HG03045 (cell line): ENCODE data around the gene RNF138.
"Not testable (repeated sequence)": the region's sequence is repeated elsewhere in the genome, so short reads cannot be mapped to it uniquely, and the experiment has no call there.

ENCODE experiments used
- ATAC-seq: cut with Tn5 transposase; IDR thresholded peaks from one replicate; pipeline ENCODE4 v1.9.1; 2021; ENCODE audit warnings: mild to moderate bottlenecking, moderate library complexity; ENCODE audit not compliant: unreplicated experiment

The RNF138 gene

GRCh38 chr18:32167980-32168730 lies 76.5 kb downstream of the RNF138 start:
- ATAC-seq, result no peak

DNA sequence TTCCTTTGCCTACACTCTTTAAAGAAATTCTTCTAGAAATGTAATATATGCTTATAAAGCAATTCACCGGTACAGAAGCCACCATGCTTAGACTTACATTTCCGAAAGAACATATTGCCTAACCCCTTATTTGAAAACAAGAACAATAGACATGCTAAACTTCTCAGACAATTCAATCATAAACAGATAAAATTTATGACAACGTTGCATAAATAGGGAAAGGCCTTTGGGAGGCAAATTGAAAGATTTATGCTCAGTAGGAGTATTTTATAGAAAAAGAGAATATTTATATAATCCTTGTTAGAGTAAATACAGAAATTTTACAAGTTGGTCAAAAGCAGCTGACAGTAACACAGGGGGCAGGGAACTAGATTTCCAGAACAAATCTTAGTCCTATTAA lies 82.0 kb downstream of the RNF138 start:
- no peak for ATAC-seq

DNA sequence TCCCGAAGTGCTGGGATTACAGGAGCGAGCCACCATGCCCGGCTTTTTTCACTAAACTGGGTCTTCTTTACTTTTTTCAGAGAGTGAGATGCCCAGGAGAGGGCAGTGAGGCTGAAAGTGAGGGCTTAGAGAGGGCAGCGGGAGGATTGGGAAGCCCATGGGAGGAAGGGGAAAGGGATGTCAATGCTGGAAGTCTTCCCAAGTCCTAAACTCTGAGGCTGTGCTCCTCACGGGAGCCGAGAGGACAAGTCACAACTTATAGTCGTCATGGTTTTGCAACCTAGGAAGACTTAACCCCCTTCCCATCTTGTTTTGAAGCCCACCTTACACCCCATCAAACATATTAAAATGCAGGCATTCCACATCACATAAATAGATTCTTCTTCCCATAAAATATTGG lies 83.0 kb downstream of the RNF138 start:
- ATAC-seq, result no peak

DNA sequence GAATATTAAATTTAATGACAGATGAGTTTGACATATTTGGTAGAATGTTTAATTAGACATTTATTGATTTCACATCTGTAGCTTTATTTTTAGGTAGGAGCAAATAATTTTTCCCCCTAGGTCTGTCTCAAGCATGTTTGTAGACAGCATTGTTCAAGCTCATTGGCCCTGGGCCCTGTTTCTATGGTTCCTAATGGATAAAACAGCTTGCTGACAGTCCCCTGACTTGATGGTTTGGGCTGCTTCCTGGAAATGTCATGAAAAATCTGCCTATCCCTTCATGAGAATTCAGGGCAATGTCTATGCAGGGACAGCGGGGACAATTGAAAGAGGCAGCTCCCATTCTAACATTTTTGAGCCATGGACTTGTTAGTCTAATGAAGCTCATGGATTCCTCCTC lies 83.6 kb downstream of the RNF138 start:
- no peak for ATAC-seq

- ATAC-seq, result not testable (repeated sequence)
Observed at GRCh38 chr18:32176745-32177144, 85.1 kb downstream of the RNF138 start.

DNA sequence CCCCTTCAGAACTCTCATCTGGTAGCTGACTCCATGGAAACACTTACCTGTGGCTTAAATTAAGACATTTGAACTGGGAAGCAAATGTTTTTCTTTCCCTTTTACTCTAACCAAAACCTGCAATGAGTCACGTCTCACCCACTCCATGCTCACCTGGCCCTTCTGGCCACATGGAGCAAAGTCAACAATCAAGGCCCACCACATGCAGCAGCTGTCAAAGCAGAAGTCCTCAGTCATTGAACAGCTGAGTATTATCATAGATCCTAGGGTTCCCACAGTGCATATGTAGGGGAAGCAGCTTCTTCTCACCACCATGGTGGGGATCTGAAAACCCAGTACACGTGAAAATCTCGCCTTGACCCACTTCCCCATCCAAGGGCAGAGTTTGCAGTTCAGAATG lies 85.9 kb downstream of the RNF138 start:
- no peak for ATAC-seq
